ENCODE data around the gene RPS6KA2.

The RPS6KA2 gene

GRCh38 chr6:166478782-166479592 is 148.1 kb downstream of the RPS6KA2 start:
- H3K9me3 Mint-ChIP-seq, result no peaks in the 10 kb centered on the region
- H3K4me1 Mint-ChIP-seq, result peaks cover 4% of the 10 kb centered on the region in 2 donors
- H3K4me3 Mint-ChIP-seq, result no peak overlapping the region
- no peak overlapping the region for H3K27ac Mint-ChIP-seq
- H3K36me3 Mint-ChIP-seq, result peaks cover 30 to 37% of the 10 kb centered on the region in 2 donors
- no peaks in the 10 kb centered on the region for H3K27me3 Mint-ChIP-seq
- ATAC-seq (replicated peaks) (no peak), DNase-seq (no peak)

- no peaks in the 10 kb centered on the region for H3K9me3 Mint-ChIP-seq
- H3K4me1 Mint-ChIP-seq, result peaks cover 4% of the 10 kb centered on the region in 2 donors
- no peak overlapping the region for H3K4me3 Mint-ChIP-seq
- H3K27ac Mint-ChIP-seq, result no peak overlapping the region
- H3K27me3 Mint-ChIP-seq, result no peaks in the 10 kb centered on the region
- peaks cover 29 to 30% of the 10 kb centered on the region in 2 donors for H3K36me3 Mint-ChIP-seq
- ATAC-seq (replicated peaks), result no peak
- DNase-seq, result no peak
Measured at GRCh38 chr6:166477647-166478365, 149.2 kb downstream of the RPS6KA2 start.

- H3K4me3 Mint-ChIP-seq, result no peak overlapping the region
- H3K9me3 Mint-ChIP-seq, result no peaks in the 10 kb centered on the region
- H3K27me3 Mint-ChIP-seq, result no peaks in the 10 kb centered on the region
- peaks cover 27 to 30% of the 10 kb centered on the region in 2 donors for H3K36me3 Mint-ChIP-seq
- H3K27ac Mint-ChIP-seq, result no peak overlapping the region
- DNase-seq, result no peak
- H3K4me1 Mint-ChIP-seq, result peaks cover 4% of the 10 kb centered on the region in 2 donors
- no peak for ATAC-seq (replicated peaks)
Measured at GRCh38 chr6:166476634-166477215, 150.3 kb downstream of the RPS6KA2 start.

GRCh38 chr6:166476061-166476591 is 150.9 kb downstream of the RPS6KA2 start:
- peaks cover 4% of the 10 kb centered on the region in 2 donors for H3K4me1 Mint-ChIP-seq
- H3K4me3 Mint-ChIP-seq, result no peak overlapping the region
- no peaks in the 10 kb centered on the region for H3K27me3 Mint-ChIP-seq
- DNase-seq (no peak), ATAC-seq (replicated peaks) (no peak)
- no peak overlapping the region for H3K27ac Mint-ChIP-seq
- H3K9me3 Mint-ChIP-seq, result no peaks in the 10 kb centered on the region
- peaks cover 30 to 31% of the 10 kb centered on the region in 2 donors for H3K36me3 Mint-ChIP-seq

- Mint-ChIP-seq H3K4me1 (peaks cover 4% of the 10 kb centered on the region in 2 donors), H3K27ac (peak overlapping the region; percentile 25), H3K4me3 (no peak overlapping the region)
Measured at GRCh38 chr6:166474721-166475565, 152.1 kb downstream of the RPS6KA2 start.

GRCh38 chr6:166473886-166474571 is 153.0 kb downstream of the RPS6KA2 start:
- no peak overlapping the region for H3K4me3 Mint-ChIP-seq
- no peak for ATAC-seq (replicated peaks)
- H3K27ac Mint-ChIP-seq, result no peak overlapping the region

More at GRCh38 chr6:166474721-166475565, 152.1 kb downstream of the RPS6KA2 start:
- peaks cover 28 to 30% of the 10 kb centered on the region in 2 donors for H3K36me3 Mint-ChIP-seq
- H3K27me3 Mint-ChIP-seq, result no peaks in the 10 kb centered on the region
- no peaks in the 10 kb centered on the region for H3K9me3 Mint-ChIP-seq
- no peak for ATAC-seq (replicated peaks)
- DNase-seq, result no peak

GRCh38 chr6:166472636-166473035 is 154.4 kb downstream of the RPS6KA2 start:
- no peak overlapping the region for H3K4me3 Mint-ChIP-seq
- no peak overlapping the region for H3K27ac Mint-ChIP-seq
- ATAC-seq (replicated peaks) (no peak), DNase-seq (no peak)
- peaks cover 8 to 26% of the 10 kb centered on the region in 2 donors for H3K36me3 Mint-ChIP-seq
- no peaks in the 10 kb centered on the region for H3K9me3 Mint-ChIP-seq
- no peaks in the 10 kb centered on the region for H3K27me3 Mint-ChIP-seq
- peaks cover 0 to 4% of the 10 kb centered on the region in 2 donors for H3K4me1 Mint-ChIP-seq

More at GRCh38 chr6:166473886-166474571, 153.0 kb downstream of the RPS6KA2 start:
- Mint-ChIP-seq H3K36me3 (peaks cover 21 to 31% of the 10 kb centered on the region in 2 donors), H3K27me3 (no peaks in the 10 kb centered on the region), H3K9me3 (no peaks in the 10 kb centered on the region), H3K4me1 (peaks cover 2 to 4% of the 10 kb centered on the region in 2 donors)
- no peak for DNase-seq

GRCh38 chr6:166471797-166472260 is 155.2 kb downstream of the RPS6KA2 start:
- no peaks in the 10 kb centered on the region for H3K27me3 Mint-ChIP-seq
- peaks cover 13 to 34% of the 10 kb centered on the region in 2 donors for H3K36me3 Mint-ChIP-seq
- H3K9me3 Mint-ChIP-seq, result no peaks in the 10 kb centered on the region
- peaks cover 0 to 4% of the 10 kb centered on the region in 2 donors for H3K4me1 Mint-ChIP-seq
- no peak overlapping the region for H3K27ac Mint-ChIP-seq
- DNase-seq, result no peak
- H3K4me3 Mint-ChIP-seq, result no peak overlapping the region
- no peak for ATAC-seq (replicated peaks)

GRCh38 chr6:166470863-166471410 is 156.1 kb downstream of the RPS6KA2 start:
- no peak overlapping the region for H3K27ac Mint-ChIP-seq
- H3K4me1 Mint-ChIP-seq, result peaks cover 0 to 4% of the 10 kb centered on the region in 2 donors
- no peak for ATAC-seq (replicated peaks)

GRCh38 chr6:166470029-166470862 is 156.8 kb downstream of the RPS6KA2 start:
- DNase-seq (no peak), ATAC-seq (replicated peaks) (no peak)
- no peak overlapping the region for H3K27ac Mint-ChIP-seq
- H3K36me3 Mint-ChIP-seq, result peaks cover 8 to 30% of the 10 kb centered on the region in 2 donors
- H3K4me3 Mint-ChIP-seq, result no peak overlapping the region
- H3K9me3 Mint-ChIP-seq, result no peaks in the 10 kb centered on the region
- H3K4me1 Mint-ChIP-seq, result peaks cover 0 to 2% of the 10 kb centered on the region in 2 donors
- H3K27me3 Mint-ChIP-seq, result no peaks in the 10 kb centered on the region

More at GRCh38 chr6:166470863-166471410, 156.1 kb downstream of the RPS6KA2 start:
- Mint-ChIP-seq H3K36me3 (peaks cover 12 to 36% of the 10 kb centered on the region in 2 donors), H3K4me3 (no peak overlapping the region), H3K27me3 (no peaks in the 10 kb centered on the region), H3K9me3 (no peaks in the 10 kb centered on the region)
- no peak for DNase-seq

GRCh38 chr6:166469426-166469961 is 157.6 kb downstream of the RPS6KA2 start:
- H3K27ac Mint-ChIP-seq, result no peak overlapping the region
- ATAC-seq (replicated peaks) (no peak), DNase-seq (no peak)
- H3K4me3 Mint-ChIP-seq, result no peak overlapping the region
- H3K9me3 Mint-ChIP-seq, result no peaks in the 10 kb centered on the region
- H3K27me3 Mint-ChIP-seq, result no peaks in the 10 kb centered on the region
- no peaks in the 10 kb centered on the region for H3K4me1 Mint-ChIP-seq
- peaks cover 11 to 25% of the 10 kb centered on the region in 2 donors for H3K36me3 Mint-ChIP-seq

GRCh38 chr6:166467436-166468000 is 159.5 kb downstream of the RPS6KA2 start:
- DNase-seq (no peak), ATAC-seq (replicated peaks) (no peak)
- H3K27me3 Mint-ChIP-seq, result no peaks in the 10 kb centered on the region
- H3K9me3 Mint-ChIP-seq, result no peaks in the 10 kb centered on the region
- H3K27ac Mint-ChIP-seq, result no peak overlapping the region
- H3K4me1 Mint-ChIP-seq, result peaks cover 7 to 17% of the 10 kb centered on the region in 2 donors
- H3K36me3 Mint-ChIP-seq, result peaks cover 13 to 25% of the 10 kb centered on the region in 2 donors
- H3K4me3 Mint-ChIP-seq, result no peak overlapping the region
